Keratinocyte (primary cell): ENCODE measurements around the gene PTPRD.

Experiments used
- CTCF ChIP-seq, 3 experiments: IDR thresholded peaks in 1 of 3; conservative IDR thresholded peaks in 1 of 3; optimal IDR thresholded peaks in 1 of 3; 2 replicates in 2 of 3; 3 replicates in 1 of 3; pipeline versions ENCODE3 to v1.5.1; 2011; ENCODE audit warnings: low read length in 3 of 3, mild to moderate bottlenecking in 3 of 3, moderate library complexity in 2 of 3, control low read depth in 1 of 3, inconsistent platforms in 1 of 3; ENCODE audit not compliant: insufficient read depth in 2 of 3; ENCODE audit errors: extremely low read depth in 1 of 3
- EZH2 ChIP-seq: IDR thresholded peaks from one replicate; pipeline ENCODE4 v1.6.1; 2012; ENCODE audit warnings: inconsistent platforms, mild to moderate bottlenecking, low read length, moderate library complexity

- TF ChIP-seq CTCF (optimal IDR thresholded peaks at IDR 0.05 in 1 of 3, IDR thresholded peaks at IDR 0.05 in 1 of 3, conservative IDR thresholded peaks at IDR 0.05 in 1 of 3; ENCODE audit: extremely low read depth in 1 of 3, insufficient read depth in 2 of 3, low read length in 3 of 3) (no peak), EZH2 (no peak)
These were observed 169.0 kb downstream of the PTPRD start for GRCh38 chr9:10443868-10444204.
